SK-N-SH (cell line): ENCODE data around the gene ARL3. TPM values are rescaled to one million over a fixed set of nuclear protein-coding genes. Genes with fewer than 3 reads are reported as not detected.
A peak's percentile ranks its signal among the peaks of the same experiment; 100 is the strongest.

ENCODE experiments used
- CTCF ChIA-PET: fragments of 300-600, 350-600 bp; formaldehyde crosslinking; extraction: SDS; loops from one replicate; lab custom pipeline; 2021; lab: Yijun Ruan, JAX
- POLR2A ChIA-PET: fragments of 350-600 bp; sonication (Branson Sonifier 250); formaldehyde crosslinking; extraction: SDS; loops from one replicate; lab custom pipeline; 2020; ENCODE audit warnings: antibody characterized with exemption, inconsistent platforms; lab: Yijun Ruan, JAX
- DNase-seq: peaks from one replicate; pipeline ENCODE4 v3.0.0; 2012
- H2AFZ ChIP-seq: fragments of 200-600 bp; sonication (generic); 2 replicates; pipeline ENCODE4 v1.8.1; 2016; ENCODE audit warnings: antibody characterized with exemption, mild to moderate bottlenecking, low read depth
- H3F3A ChIP-seq: fragments of 200-600 bp; sonication (generic); replicated peaks from 2 replicates; pipeline ENCODE3; 2016; ENCODE audit warnings: antibody characterized with exemption, mild to moderate bottlenecking; ENCODE audit not compliant: insufficient read depth
- H3K27ac ChIP-seq, 2 experiments: fragments of 200-500 bp in 1 of 2; fragments of 200-600 bp in 1 of 2; sonication (Bioruptor generic) in 1 of 2; sonication (generic), shearing (Covaris generic) in 1 of 2; 2 replicates each; pipeline versions ENCODE4 v1.5.1 to v1.6.1; 2014 to 2016; ENCODE audit warnings: low read depth in 2 of 2, inconsistent platforms in 1 of 2, low read length in 1 of 2, mild to moderate bottlenecking in 1 of 2, mixed read lengths in 1 of 2
- H3K27me3 ChIP-seq: fragments of 200-600 bp; sonication (generic), shearing (Covaris generic); 2 replicates; pipeline ENCODE4 v1.6.1; 2016; ENCODE audit warnings: mixed run types; ENCODE audit not compliant: insufficient read depth
- H3K36me3 ChIP-seq, 2 experiments: fragments of 200-500 bp in 1 of 2; fragments of 200-600 bp in 1 of 2; sonication (Bioruptor generic) in 1 of 2; sonication (generic) in 1 of 2; replicated peaks in 1 of 2; 2 replicates each; pipeline versions ENCODE3 to v1.5.1; 2014 to 2016; ENCODE audit warnings: low read length in 1 of 2, mild to moderate bottlenecking in 1 of 2; ENCODE audit not compliant: insufficient read depth in 2 of 2, control insufficient read depth in 1 of 2
- H3K4me1 ChIP-seq, 2 experiments: fragments of 200-500 bp in 1 of 2; fragments of 200-600 bp in 1 of 2; sonication (Bioruptor generic) in 1 of 2; sonication (generic), shearing (Covaris generic) in 1 of 2; 2 replicates each; pipeline versions ENCODE4 v1.5.1 to v1.6.1; 2014 to 2016; ENCODE audit warnings: low read depth in 1 of 2, low read length in 1 of 2, mixed run types in 1 of 2; ENCODE audit not compliant: insufficient read depth in 2 of 2, control insufficient read depth in 1 of 2
- H3K4me2 ChIP-seq: fragments of 200-600 bp; sonication (generic), shearing (Covaris generic); 2 replicates; pipeline ENCODE4 v1.6.1; 2017; ENCODE audit warnings: mixed run types
- H3K4me3 ChIP-seq, 2 experiments: fragments of 200-500 bp in 1 of 2; fragments of 200-600 bp in 1 of 2; sonication (Bioruptor generic) in 1 of 2; sonication (generic), shearing (Covaris generic) in 1 of 2; 2 replicates each; pipeline versions ENCODE4 v1.5.1 to v1.8.1; 2014 to 2016; ENCODE audit warnings: low read depth in 2 of 2, inconsistent platforms in 1 of 2, low read length in 1 of 2, mild to moderate bottlenecking in 1 of 2, mixed read lengths in 1 of 2, moderate library complexity in 1 of 2
- H3K79me2 ChIP-seq: fragments of 200-600 bp; sonication (generic); 2 replicates; pipeline ENCODE4 v1.8.1; 2017; ENCODE audit warnings: mild to moderate bottlenecking; ENCODE audit not compliant: insufficient read depth
- H3K9ac ChIP-seq: fragments of 200-600 bp; sonication (generic); 2 replicates; pipeline ENCODE4 v1.6.1; 2017; ENCODE audit warnings: mixed run types
- H3K9me2 ChIP-seq: fragments of 200-600 bp; sonication (generic); 2 replicates; pipeline ENCODE4 v1.6.1; 2017; ENCODE audit warnings: mixed run types
- H3K9me3 ChIP-seq: fragments of 200-600 bp; sonication (generic); 2 replicates; pipeline ENCODE4 v1.6.1; 2017; ENCODE audit warnings: mixed run types, mild to moderate bottlenecking, moderate library complexity
- H4K20me1 ChIP-seq: fragments of 200-600 bp; sonication (generic); 2 replicates; pipeline ENCODE4 v1.6.1; 2017; ENCODE audit warnings: mild to moderate bottlenecking, mixed run types; ENCODE audit not compliant: insufficient read depth
- EP300 ChIP-seq, 2 experiments: IDR thresholded peaks; 2 replicates each; pipeline versions ENCODE4 v1.4.0 to v1.6.1; 2012; ENCODE audit warnings: borderline replicate concordance in 1 of 2, low read depth in 1 of 2, low read length in 1 of 2
- FOSL2 ChIP-seq: IDR thresholded peaks from 2 replicates; pipeline ENCODE4 v1.4.0; 2012; ENCODE audit warnings: low read depth, mild to moderate bottlenecking, moderate library complexity, borderline replicate concordance
- FOXM1 ChIP-seq: IDR thresholded peaks from 2 replicates; pipeline ENCODE4 v1.4.0; 2012; ENCODE audit warnings: low read depth, mild to moderate bottlenecking
- JUND ChIP-seq: IDR thresholded peaks from 2 replicates; pipeline ENCODE4 v1.4.0; 2012
- NFIC ChIP-seq: IDR thresholded peaks from 2 replicates; pipeline ENCODE4 v1.4.0; 2012; ENCODE audit warnings: borderline replicate concordance
- NRF1 ChIP-seq: IDR thresholded peaks from 2 replicates; pipeline ENCODE4 v1.6.1; 2012; ENCODE audit warnings: low read depth, mild to moderate bottlenecking, low read length
- RFX5 ChIP-seq: IDR thresholded peaks from 2 replicates; pipeline ENCODE4 v1.6.1; 2012; ENCODE audit warnings: mild to moderate bottlenecking, improper control_type of control experiment, low read length
- RXRA ChIP-seq: IDR thresholded peaks from 2 replicates; pipeline ENCODE4 v1.4.0; 2012; ENCODE audit warnings: low read depth, mild to moderate bottlenecking, borderline replicate concordance
- SIN3A ChIP-seq: IDR thresholded peaks from 2 replicates; pipeline ENCODE4 v1.6.1; 2012; ENCODE audit warnings: low read depth, mild to moderate bottlenecking, low read length, moderate library complexity, borderline replicate concordance
- SMC3 ChIP-seq: IDR thresholded peaks from 2 replicates; pipeline ENCODE4 v1.6.1; 2012; ENCODE audit warnings: low read depth, low read length, improper control_type of control experiment
- TAF1 ChIP-seq: IDR thresholded peaks from 2 replicates; pipeline ENCODE4 v1.6.1; 2012; ENCODE audit warnings: low read depth, mild to moderate bottlenecking, low read length, moderate library complexity, borderline replicate concordance
- TCF12 ChIP-seq: IDR thresholded peaks from 2 replicates; pipeline ENCODE4 v1.4.0; 2012
- TEAD4 ChIP-seq: IDR thresholded peaks from 2 replicates; pipeline ENCODE4 v1.4.0; 2012; ENCODE audit warnings: mild to moderate bottlenecking, borderline replicate concordance; ENCODE audit not compliant: insufficient read depth
- WGBS: methylation state at CpG from one replicate; pipeline ENCODE4 v1.1.6; 2017; ENCODE audit warnings: low lambda C conversion rate; 5-methylcytosine and 5-hydroxymethylcytosine counted together
- polyA plus RNA-seq, 3 experiments: library from polyadenylated mRNA; depleted of rRNA; stranded (reverse); fragments of >200 nt; gene quantifications; 2 replicates each; pipeline ENCODE4 v1.2.3, GENCODE V29; 2012
- TF ChIP-seq, protein P1 (sequence below): IDR thresholded peaks from 2 replicates; pipeline ENCODE4 v1.4.0; 2012; ENCODE audit warnings: low read depth, borderline replicate concordance
- TF ChIP-seq, protein P2 (sequence below): IDR thresholded peaks from 2 replicates; pipeline ENCODE4 v1.6.1; 2012; ENCODE audit warnings: mild to moderate bottlenecking, low read depth, low read length, moderate library complexity
- TF ChIP-seq, protein P3 (sequence below): fragments of 200-600 bp; sonication (generic); IDR thresholded peaks from 2 replicates; pipeline ENCODE4 v1.6.1; 2017; ENCODE audit warnings: antibody characterized with exemption, mild to moderate bottlenecking, moderate library complexity
- TF ChIP-seq, protein P4 (sequence below): IDR thresholded peaks from 2 replicates; pipeline ENCODE4 v1.4.0; 2012; ENCODE audit warnings: low read depth
- TF ChIP-seq, protein P5 (sequence below): IDR thresholded peaks from 2 replicates; pipeline ENCODE4; 2012
- TF ChIP-seq, protein P6 (sequence below): fragments of 150-350 bp; IDR thresholded peaks from 2 replicates; pipeline ENCODE4 v1.6.1; 2016; ENCODE audit warnings: mild to moderate bottlenecking, low read depth, low read length

ARL3 gene
- polyA plus RNA-seq, 1 of the 3 experiments (the other 2 are of a cell fraction), result 11.2 TPM

DNA sequence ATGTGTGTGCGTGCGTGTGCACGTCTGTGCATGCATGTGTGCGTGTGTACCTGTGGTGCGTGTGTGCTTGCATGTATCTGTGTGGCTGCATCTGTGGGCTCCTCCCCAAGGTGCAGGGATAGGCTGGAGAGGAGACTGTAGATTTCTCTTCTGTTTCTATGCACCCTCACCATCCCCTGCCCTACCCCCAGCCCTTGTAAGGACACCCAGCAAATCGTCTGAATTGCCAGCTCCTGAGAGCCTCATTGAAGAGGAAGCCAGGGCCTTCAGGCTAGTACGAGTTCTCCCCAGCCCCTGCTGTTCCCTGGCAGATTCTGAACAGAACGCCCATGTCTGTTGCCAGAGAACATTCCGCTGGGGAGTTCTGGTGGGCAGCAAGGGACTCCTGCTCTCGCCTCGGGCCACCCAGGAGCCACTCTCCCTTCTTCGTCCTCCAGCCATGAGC, 86.9 kb downstream of the ARL3 start:
- H3K4me2 ChIP-seq, result peak overlapping the region; percentile 68

DNA sequence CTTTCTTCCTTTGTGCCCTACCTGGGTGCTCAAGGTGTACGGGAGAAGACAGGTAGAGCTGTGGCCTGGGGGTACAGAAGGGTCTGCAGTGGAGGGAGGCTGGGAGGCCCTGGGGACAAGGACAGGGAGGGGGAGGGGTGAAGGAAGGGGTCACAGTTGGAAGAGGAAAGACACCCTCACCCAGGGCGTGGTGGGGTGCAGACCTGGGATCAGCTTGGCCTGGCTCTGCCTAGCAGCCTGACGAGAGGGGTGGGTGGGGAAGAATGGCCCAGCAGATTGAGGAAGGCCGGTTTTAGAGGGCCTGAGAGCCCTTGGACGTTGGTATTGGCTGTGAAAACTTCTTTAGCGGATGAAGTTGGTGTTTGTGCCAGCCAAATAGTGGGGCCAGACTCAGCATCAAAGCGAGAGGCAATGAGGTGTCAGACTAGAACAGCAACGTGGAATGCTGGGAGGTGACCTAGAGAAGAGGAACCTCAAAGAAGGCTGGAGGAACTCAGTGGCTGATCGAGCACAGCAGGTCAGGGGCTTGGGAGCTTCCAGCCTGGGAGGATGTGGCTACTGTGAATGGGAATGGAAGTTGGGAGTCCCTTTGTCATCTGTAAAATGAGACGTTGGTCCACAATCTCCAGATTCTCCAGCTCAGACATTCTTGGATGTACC, 88.0 kb downstream of the ARL3 start:
- Histone ChIP-seq H2AFZ (no peak overlapping the region), H3K27ac (peak overlapping the region; percentile 91 to 99; a peak in 3 of 4 replicates), H4K20me1 (no peaks in the 10 kb centered on the region), H3K4me2 (no peak overlapping the region), H3K79me2 (no peaks in the 10 kb centered on the region), H3K9ac (no peak overlapping the region), H3K4me1 (peaks cover 39 to 87% of the 10 kb centered on the region in 2 experiments), H3K9me3 (no peaks in the 10 kb centered on the region), H3K9me2 (no peaks in the 10 kb centered on the region), H3K36me3 (peaks cover 0 to 3% of the 10 kb centered on the region in 2 experiments), H3K27me3 (no peaks in the 10 kb centered on the region), H3F3A (peaks cover 33% of the 10 kb centered on the region), H3K4me3 (no peak overlapping the region)
- CTCF ChIA-PET, result interaction anchor here (0.7 to 2.9 kb wide), 4 partner anchors 11 to 123 kb away, joined by 3 to 18 read pairs (median 8); partner anchors contain the start of genes SUFU and TRIM8
- POLR2A ChIA-PET, result no interaction called here
- DNase-seq, result no peak
- WGBS, result 89% methylated on average over 10 of the region's 10 CpGs
- TF ChIP-seq JUND, result no peak
- TF ChIP-seq, protein P1, sequence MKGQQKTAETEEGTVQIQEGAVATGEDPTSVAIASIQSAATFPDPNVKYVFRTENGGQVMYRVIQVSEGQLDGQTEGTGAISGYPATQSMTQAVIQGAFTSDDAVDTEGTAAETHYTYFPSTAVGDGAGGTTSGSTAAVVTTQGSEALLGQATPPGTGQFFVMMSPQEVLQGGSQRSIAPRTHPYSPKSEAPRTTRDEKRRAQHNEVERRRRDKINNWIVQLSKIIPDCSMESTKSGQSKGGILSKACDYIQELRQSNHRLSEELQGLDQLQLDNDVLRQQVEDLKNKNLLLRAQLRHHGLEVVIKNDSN, result no peak
- no peak for TF ChIP-seq TEAD4
- TF ChIP-seq, protein P2, sequence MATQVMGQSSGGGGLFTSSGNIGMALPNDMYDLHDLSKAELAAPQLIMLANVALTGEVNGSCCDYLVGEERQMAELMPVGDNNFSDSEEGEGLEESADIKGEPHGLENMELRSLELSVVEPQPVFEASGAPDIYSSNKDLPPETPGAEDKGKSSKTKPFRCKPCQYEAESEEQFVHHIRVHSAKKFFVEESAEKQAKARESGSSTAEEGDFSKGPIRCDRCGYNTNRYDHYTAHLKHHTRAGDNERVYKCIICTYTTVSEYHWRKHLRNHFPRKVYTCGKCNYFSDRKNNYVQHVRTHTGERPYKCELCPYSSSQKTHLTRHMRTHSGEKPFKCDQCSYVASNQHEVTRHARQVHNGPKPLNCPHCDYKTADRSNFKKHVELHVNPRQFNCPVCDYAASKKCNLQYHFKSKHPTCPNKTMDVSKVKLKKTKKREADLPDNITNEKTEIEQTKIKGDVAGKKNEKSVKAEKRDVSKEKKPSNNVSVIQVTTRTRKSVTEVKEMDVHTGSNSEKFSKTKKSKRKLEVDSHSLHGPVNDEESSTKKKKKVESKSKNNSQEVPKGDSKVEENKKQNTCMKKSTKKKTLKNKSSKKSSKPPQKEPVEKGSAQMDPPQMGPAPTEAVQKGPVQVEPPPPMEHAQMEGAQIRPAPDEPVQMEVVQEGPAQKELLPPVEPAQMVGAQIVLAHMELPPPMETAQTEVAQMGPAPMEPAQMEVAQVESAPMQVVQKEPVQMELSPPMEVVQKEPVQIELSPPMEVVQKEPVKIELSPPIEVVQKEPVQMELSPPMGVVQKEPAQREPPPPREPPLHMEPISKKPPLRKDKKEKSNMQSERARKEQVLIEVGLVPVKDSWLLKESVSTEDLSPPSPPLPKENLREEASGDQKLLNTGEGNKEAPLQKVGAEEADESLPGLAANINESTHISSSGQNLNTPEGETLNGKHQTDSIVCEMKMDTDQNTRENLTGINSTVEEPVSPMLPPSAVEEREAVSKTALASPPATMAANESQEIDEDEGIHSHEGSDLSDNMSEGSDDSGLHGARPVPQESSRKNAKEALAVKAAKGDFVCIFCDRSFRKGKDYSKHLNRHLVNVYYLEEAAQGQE, result no peak
- TF ChIP-seq, protein P3, sequence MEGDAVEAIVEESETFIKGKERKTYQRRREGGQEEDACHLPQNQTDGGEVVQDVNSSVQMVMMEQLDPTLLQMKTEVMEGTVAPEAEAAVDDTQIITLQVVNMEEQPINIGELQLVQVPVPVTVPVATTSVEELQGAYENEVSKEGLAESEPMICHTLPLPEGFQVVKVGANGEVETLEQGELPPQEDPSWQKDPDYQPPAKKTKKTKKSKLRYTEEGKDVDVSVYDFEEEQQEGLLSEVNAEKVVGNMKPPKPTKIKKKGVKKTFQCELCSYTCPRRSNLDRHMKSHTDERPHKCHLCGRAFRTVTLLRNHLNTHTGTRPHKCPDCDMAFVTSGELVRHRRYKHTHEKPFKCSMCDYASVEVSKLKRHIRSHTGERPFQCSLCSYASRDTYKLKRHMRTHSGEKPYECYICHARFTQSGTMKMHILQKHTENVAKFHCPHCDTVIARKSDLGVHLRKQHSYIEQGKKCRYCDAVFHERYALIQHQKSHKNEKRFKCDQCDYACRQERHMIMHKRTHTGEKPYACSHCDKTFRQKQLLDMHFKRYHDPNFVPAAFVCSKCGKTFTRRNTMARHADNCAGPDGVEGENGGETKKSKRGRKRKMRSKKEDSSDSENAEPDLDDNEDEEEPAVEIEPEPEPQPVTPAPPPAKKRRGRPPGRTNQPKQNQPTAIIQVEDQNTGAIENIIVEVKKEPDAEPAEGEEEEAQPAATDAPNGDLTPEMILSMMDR, result no peak
- no peak for TF ChIP-seq FOXM1
- no peak for TF ChIP-seq RXRA
- TF ChIP-seq SMC3, result no peak
- TF ChIP-seq, protein P4, sequence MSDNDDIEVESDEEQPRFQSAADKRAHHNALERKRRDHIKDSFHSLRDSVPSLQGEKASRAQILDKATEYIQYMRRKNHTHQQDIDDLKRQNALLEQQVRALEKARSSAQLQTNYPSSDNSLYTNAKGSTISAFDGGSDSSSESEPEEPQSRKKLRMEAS, result no peak
- no peak for TF ChIP-seq TCF12
- TF ChIP-seq, protein P5, sequence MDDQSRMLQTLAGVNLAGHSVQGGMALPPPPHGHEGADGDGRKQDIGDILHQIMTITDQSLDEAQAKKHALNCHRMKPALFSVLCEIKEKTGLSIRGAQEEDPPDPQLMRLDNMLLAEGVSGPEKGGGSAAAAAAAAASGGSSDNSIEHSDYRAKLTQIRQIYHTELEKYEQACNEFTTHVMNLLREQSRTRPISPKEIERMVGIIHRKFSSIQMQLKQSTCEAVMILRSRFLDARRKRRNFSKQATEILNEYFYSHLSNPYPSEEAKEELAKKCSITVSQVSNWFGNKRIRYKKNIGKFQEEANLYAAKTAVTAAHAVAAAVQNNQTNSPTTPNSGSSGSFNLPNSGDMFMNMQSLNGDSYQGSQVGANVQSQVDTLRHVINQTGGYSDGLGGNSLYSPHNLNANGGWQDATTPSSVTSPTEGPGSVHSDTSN, result no peak
- no peak for TF ChIP-seq FOSL2
- TF ChIP-seq NRF1, result no peak
- TF ChIP-seq TAF1, result no peak
- TF ChIP-seq, protein P6, sequence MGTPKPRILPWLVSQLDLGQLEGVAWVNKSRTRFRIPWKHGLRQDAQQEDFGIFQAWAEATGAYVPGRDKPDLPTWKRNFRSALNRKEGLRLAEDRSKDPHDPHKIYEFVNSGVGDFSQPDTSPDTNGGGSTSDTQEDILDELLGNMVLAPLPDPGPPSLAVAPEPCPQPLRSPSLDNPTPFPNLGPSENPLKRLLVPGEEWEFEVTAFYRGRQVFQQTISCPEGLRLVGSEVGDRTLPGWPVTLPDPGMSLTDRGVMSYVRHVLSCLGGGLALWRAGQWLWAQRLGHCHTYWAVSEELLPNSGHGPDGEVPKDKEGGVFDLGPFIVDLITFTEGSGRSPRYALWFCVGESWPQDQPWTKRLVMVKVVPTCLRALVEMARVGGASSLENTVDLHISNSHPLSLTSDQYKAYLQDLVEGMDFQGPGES, result no peak
- TF ChIP-seq NFIC, result no peak

More for the DNA sequence above, 86.9 kb downstream of the ARL3 start:
- Histone ChIP-seq H3K27ac (peak overlapping the region; percentile 91 to 99), H3K9ac (peak overlapping the region; percentile 72), H3K9me2 (no peaks in the 10 kb centered on the region), H3K79me2 (no peaks in the 10 kb centered on the region), H2AFZ (peak overlapping the region; percentile 67; the same call in 1 of the 2 replicates), H3K36me3 (peaks cover 0 to 3% of the 10 kb centered on the region in 2 experiments), H3F3A (peaks cover 35% of the 10 kb centered on the region)
- peak; percentile 55 for DNase-seq
- TF ChIP-seq RFX5, result peak; percentile 90
- TF ChIP-seq EP300 (IDR thresholded peaks at IDR 0.05; ENCODE audit: borderline replicate concordance in 1 of 2, low read depth in 1 of 2, low read length in 1 of 2), result peak in 1 of 2 experiments; percentile 34; a peak in 1 of 4 replicates
- no peak for TF ChIP-seq SIN3A
- TF ChIP-seq, all 33 proteins: peak for 2
- Histone ChIP-seq H3K9me3 (no peaks in the 10 kb centered on the region), H4K20me1 (no peaks in the 10 kb centered on the region), H3K27me3 (no peaks in the 10 kb centered on the region), H3K4me1 (peaks cover 50 to 88% of the 10 kb centered on the region in 2 experiments), H3K4me3 (no peak overlapping the region)
- ChIA-PET CTCF (interaction anchor here (0.7 to 2.9 kb wide), 5 partner anchors 15 to 124 kb away, joined by 3 to 18 read pairs (median 6); partner anchors contain the start of genes SUFU and TRIM8), POLR2A (interaction anchor here (1.0 to 4.0 kb wide), 6 partner anchors 9 to 86 kb away, joined by 3 to 34 read pairs (median 6); partner anchors contain the start of gene TRIM8)
- WGBS, result 59% methylated on average over 12 of the region's 12 CpGs
